ENCODE results near the gene MCC.

The MCC gene

DNA sequence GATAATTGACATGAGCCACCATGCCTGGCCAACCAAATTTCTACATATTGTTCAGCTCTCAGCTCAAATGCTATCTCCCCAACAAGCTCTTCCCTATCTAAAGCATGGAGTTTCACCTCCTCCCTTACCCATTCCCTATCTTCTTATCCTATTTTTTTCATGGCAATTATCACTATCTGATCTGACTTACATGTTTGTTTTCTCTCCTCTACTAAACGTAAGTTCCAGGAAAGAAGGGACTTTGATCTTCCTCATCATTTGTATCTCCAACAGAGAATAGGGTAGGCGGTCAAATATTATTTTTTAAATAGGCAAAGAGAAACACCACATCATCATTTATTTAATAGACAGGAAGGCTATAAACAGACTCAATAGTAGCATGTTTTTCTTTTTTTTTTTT lies 381.4 kb downstream of the MCC start:
- TF ChIP-seq ZBTB7A (IDR thresholded peaks at IDR 0.05; ENCODE audit: low read depth), result no peak
- TF ChIP-seq NFIC (IDR thresholded peaks at IDR 0.05), result no peak
- TF ChIP-seq TAF1 (IDR thresholded peaks at IDR 0.05; ENCODE audit: low read depth), result no peak
- no peak for TF ChIP-seq EP300 (IDR thresholded peaks at IDR 0.05; ENCODE audit: borderline replicate concordance)
- TF ChIP-seq TCF12 (IDR thresholded peaks at IDR 0.05; ENCODE audit: low read depth), result no peak

DNA sequence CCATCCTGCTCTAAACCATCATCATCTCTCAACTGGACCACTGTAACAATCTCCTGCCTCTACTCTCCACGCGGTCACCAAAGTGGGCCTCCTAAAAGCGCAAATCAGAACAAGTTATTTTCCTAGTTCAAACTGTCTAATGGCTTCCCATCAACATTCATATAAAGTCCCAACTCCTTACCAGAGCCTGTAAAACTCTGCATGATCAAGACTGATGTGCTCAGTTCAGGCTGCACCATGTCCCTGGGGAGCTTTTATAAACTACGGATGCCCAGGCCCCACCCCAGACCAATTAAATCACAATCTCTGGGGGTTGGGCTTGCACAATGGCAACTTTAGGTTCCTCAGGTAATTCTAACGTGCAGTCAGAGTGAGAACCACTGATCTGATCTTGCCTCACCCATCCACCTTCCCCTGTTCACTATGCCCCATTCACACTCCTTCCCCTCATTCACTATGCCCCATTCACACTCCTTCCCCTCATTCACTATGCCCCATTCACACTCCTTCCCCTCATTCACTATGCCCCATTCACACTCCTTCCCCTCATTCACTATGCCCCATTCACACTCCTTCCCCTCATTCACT lies 382.5 kb downstream of the MCC start:
- TF ChIP-seq YY1 (IDR thresholded peaks at IDR 0.05; ENCODE audit: low read depth) (no peak), FOXM1 (IDR thresholded peaks at IDR 0.05; ENCODE audit: borderline replicate concordance, low read depth) (no peak), RAD21 (IDR thresholded peaks at IDR 0.05; ENCODE audit: low read depth) (no peak), CEBPB (IDR thresholded peaks at IDR 0.05) (no peak), TCF12 (IDR thresholded peaks at IDR 0.05; ENCODE audit: low read depth) (no peak), CREB1 (IDR thresholded peaks at IDR 0.05; ENCODE audit: low read depth) (no peak), TAF1 (IDR thresholded peaks at IDR 0.05; ENCODE audit: low read depth) (no peak), EGR1 (IDR thresholded peaks at IDR 0.05) (no peak)
- TF ChIP-seq, protein P1, sequence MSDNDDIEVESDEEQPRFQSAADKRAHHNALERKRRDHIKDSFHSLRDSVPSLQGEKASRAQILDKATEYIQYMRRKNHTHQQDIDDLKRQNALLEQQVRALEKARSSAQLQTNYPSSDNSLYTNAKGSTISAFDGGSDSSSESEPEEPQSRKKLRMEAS (IDR thresholded peaks at IDR 0.05), result no peak

DNA sequence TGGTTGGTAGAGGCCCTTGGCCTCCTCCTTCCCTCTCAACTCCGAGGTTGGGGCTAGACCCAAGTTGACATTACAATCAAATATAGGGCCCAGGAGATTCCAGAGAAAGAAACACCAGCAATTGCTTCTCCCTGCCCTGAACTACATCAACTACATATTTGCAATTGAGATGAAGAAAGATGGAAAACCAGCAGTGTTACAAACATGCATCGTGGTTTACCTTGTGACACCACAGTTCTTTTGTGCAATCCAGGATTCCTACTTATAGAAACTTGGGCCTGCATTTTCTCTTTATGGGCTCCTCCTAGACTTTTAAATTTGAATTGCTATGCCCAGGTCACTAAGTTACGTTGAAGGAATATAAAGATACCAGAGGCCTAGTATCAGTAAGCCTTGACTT lies 384.9 kb downstream of the MCC start:
- TF ChIP-seq, protein P2, sequence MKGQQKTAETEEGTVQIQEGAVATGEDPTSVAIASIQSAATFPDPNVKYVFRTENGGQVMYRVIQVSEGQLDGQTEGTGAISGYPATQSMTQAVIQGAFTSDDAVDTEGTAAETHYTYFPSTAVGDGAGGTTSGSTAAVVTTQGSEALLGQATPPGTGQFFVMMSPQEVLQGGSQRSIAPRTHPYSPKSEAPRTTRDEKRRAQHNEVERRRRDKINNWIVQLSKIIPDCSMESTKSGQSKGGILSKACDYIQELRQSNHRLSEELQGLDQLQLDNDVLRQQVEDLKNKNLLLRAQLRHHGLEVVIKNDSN (IDR thresholded peaks at IDR 0.05), result no peak
- TF ChIP-seq YY1 (IDR thresholded peaks at IDR 0.05; ENCODE audit: low read depth) (no peak), CEBPB (IDR thresholded peaks at IDR 0.05) (no peak), NFIC (IDR thresholded peaks at IDR 0.05) (no peak), CREB1 (IDR thresholded peaks at IDR 0.05; ENCODE audit: low read depth) (no peak), FOXM1 (IDR thresholded peaks at IDR 0.05; ENCODE audit: borderline replicate concordance, low read depth) (no peak), ZBTB7A (IDR thresholded peaks at IDR 0.05; ENCODE audit: low read depth) (no peak), TAF1 (IDR thresholded peaks at IDR 0.05; ENCODE audit: low read depth) (no peak), TEAD4 (IDR thresholded peaks at IDR 0.05) (no peak), EGR1 (IDR thresholded peaks at IDR 0.05) (no peak), EP300 (IDR thresholded peaks at IDR 0.05; ENCODE audit: borderline replicate concordance) (no peak), RAD21 (IDR thresholded peaks at IDR 0.05; ENCODE audit: low read depth) (no peak), TCF12 (IDR thresholded peaks at IDR 0.05; ENCODE audit: low read depth) (no peak)
- TF ChIP-seq, protein P1 (IDR thresholded peaks at IDR 0.05), result no peak
- TF ChIP-seq, protein P3, sequence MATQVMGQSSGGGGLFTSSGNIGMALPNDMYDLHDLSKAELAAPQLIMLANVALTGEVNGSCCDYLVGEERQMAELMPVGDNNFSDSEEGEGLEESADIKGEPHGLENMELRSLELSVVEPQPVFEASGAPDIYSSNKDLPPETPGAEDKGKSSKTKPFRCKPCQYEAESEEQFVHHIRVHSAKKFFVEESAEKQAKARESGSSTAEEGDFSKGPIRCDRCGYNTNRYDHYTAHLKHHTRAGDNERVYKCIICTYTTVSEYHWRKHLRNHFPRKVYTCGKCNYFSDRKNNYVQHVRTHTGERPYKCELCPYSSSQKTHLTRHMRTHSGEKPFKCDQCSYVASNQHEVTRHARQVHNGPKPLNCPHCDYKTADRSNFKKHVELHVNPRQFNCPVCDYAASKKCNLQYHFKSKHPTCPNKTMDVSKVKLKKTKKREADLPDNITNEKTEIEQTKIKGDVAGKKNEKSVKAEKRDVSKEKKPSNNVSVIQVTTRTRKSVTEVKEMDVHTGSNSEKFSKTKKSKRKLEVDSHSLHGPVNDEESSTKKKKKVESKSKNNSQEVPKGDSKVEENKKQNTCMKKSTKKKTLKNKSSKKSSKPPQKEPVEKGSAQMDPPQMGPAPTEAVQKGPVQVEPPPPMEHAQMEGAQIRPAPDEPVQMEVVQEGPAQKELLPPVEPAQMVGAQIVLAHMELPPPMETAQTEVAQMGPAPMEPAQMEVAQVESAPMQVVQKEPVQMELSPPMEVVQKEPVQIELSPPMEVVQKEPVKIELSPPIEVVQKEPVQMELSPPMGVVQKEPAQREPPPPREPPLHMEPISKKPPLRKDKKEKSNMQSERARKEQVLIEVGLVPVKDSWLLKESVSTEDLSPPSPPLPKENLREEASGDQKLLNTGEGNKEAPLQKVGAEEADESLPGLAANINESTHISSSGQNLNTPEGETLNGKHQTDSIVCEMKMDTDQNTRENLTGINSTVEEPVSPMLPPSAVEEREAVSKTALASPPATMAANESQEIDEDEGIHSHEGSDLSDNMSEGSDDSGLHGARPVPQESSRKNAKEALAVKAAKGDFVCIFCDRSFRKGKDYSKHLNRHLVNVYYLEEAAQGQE (IDR thresholded peaks at IDR 0.05; ENCODE audit: low read depth), result no peak

DNA sequence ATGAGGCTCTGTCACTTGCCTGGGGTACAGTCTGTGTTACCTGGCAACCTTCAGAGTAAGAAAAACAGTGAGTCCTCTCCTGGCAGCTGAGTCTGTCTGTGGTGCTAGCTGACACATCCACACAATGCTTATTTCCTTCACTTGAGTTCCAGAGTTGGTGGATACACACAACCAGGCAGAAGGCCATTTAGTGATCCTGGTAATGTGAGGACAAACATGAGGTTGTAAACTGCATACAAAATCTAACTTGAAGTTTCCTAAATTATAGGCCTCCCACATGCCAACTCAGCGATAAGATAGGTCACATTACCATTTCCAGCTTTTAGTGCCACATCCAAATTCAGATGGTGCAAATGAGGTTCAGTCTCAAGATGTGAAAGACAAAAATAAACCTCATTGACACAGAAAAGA lies 386.1 kb downstream of the MCC start:
- TF ChIP-seq YY1 (IDR thresholded peaks at IDR 0.05; ENCODE audit: low read depth), result no peak
- no peak for TF ChIP-seq ZBTB7A (IDR thresholded peaks at IDR 0.05; ENCODE audit: low read depth)
- no peak for TF ChIP-seq TCF12 (IDR thresholded peaks at IDR 0.05; ENCODE audit: low read depth)
- TF ChIP-seq TEAD4 (IDR thresholded peaks at IDR 0.05), result no peak
- no peak for TF ChIP-seq FOXM1 (IDR thresholded peaks at IDR 0.05; ENCODE audit: borderline replicate concordance, low read depth)
- TF ChIP-seq NFIC (IDR thresholded peaks at IDR 0.05), result no peak
- TF ChIP-seq EGR1 (IDR thresholded peaks at IDR 0.05), result no peak
- no peak for TF ChIP-seq CEBPB (IDR thresholded peaks at IDR 0.05)
- TF ChIP-seq, protein P1 (IDR thresholded peaks at IDR 0.05), result no peak
- TF ChIP-seq, protein P2 (IDR thresholded peaks at IDR 0.05), result no peak
- TF ChIP-seq EP300 (IDR thresholded peaks at IDR 0.05; ENCODE audit: borderline replicate concordance), result no peak
- TF ChIP-seq RAD21 (IDR thresholded peaks at IDR 0.05; ENCODE audit: low read depth), result no peak
- TF ChIP-seq, protein P3 (IDR thresholded peaks at IDR 0.05; ENCODE audit: low read depth), result no peak
- TF ChIP-seq CREB1 (IDR thresholded peaks at IDR 0.05; ENCODE audit: low read depth), result no peak
- no peak for TF ChIP-seq TAF1 (IDR thresholded peaks at IDR 0.05; ENCODE audit: low read depth)

DNA sequence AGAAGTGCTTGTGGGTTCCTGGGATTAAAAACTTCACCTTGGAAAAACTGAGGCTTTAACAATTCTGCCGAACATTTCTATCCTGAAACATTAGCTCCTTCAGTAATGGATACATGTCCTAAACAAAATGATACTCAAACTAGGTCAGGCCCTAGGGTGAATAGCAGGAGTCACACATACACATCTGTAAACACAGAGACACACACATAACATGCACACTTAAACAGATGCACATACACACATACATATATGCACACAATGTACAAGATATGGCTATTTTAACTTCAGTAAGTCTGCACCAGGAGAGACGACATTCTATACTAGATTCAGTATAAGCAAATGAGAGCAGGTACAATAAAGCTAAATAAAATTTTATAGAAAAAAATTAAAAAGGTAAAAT lies 387.3 kb downstream of the MCC start:
- TF ChIP-seq CREB1 (IDR thresholded peaks at IDR 0.05; ENCODE audit: low read depth) (no peak), YY1 (IDR thresholded peaks at IDR 0.05; ENCODE audit: low read depth) (no peak), TAF1 (IDR thresholded peaks at IDR 0.05; ENCODE audit: low read depth) (no peak), NFIC (IDR thresholded peaks at IDR 0.05) (no peak), EGR1 (IDR thresholded peaks at IDR 0.05) (no peak), TEAD4 (IDR thresholded peaks at IDR 0.05) (no peak), RAD21 (IDR thresholded peaks at IDR 0.05; ENCODE audit: low read depth) (no peak), FOXM1 (IDR thresholded peaks at IDR 0.05; ENCODE audit: borderline replicate concordance, low read depth) (no peak), EP300 (IDR thresholded peaks at IDR 0.05; ENCODE audit: borderline replicate concordance) (no peak)
- TF ChIP-seq, protein P1 (IDR thresholded peaks at IDR 0.05), result no peak
- TF ChIP-seq, protein P3 (IDR thresholded peaks at IDR 0.05; ENCODE audit: low read depth), result no peak

All from Ishikawa (cell line).